ENCODE measurements around the gene DAGLA.

DAGLA gene

DNA sequence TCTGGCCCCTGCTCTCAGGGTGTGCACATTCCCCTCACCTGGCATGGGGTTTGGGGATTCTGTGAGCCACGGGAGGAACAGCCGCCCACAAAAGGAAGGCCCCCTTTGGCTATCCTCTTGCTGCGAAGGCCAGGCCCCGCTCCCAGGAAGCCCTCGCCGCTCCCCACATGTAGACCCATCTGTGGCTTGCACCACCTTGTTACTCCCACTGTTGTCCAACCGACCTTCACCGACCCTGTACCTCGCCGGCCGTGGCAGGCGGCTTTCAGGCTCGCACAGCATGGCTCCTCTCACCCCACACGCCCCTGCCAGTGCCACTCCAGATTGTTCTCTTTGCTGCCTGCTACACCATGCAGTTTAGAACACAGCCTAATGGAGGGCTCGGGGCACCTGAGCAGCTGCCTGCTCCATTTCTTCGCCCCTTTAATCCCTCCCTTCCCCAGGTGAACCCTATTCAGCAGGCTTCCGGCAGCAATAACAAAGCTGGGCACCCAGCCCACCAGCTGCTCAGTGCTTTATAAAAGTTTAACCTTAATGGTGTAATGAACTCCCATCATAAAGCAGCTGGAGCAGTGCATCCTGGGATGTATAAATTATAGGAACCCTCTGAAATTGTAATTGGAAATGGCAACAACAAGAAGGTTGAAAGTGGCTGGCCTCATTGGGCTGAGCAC, 10.7 kb downstream of the DAGLA start:
- H3K79me2 ChIP-seq (ENCODE audit: insufficient read depth, low read depth) = no peaks in the 10 kb centered on the region
- H3K9ac ChIP-seq = no peak overlapping the region
- H3K27me3 ChIP-seq (ENCODE audit: insufficient read depth, low read depth) = peaks cover 83% of the 10 kb centered on the region
- H3K4me1 ChIP-seq (ENCODE audit: low read depth, poor library complexity, severe bottlenecking) = no peaks in the 10 kb centered on the region
- no peaks in the 10 kb centered on the region for H4K20me1 ChIP-seq (ENCODE audit: insufficient read depth)
- TF ChIP-seq, protein P1, sequence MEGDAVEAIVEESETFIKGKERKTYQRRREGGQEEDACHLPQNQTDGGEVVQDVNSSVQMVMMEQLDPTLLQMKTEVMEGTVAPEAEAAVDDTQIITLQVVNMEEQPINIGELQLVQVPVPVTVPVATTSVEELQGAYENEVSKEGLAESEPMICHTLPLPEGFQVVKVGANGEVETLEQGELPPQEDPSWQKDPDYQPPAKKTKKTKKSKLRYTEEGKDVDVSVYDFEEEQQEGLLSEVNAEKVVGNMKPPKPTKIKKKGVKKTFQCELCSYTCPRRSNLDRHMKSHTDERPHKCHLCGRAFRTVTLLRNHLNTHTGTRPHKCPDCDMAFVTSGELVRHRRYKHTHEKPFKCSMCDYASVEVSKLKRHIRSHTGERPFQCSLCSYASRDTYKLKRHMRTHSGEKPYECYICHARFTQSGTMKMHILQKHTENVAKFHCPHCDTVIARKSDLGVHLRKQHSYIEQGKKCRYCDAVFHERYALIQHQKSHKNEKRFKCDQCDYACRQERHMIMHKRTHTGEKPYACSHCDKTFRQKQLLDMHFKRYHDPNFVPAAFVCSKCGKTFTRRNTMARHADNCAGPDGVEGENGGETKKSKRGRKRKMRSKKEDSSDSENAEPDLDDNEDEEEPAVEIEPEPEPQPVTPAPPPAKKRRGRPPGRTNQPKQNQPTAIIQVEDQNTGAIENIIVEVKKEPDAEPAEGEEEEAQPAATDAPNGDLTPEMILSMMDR (conservative IDR thresholded peaks at IDR 0.05; ENCODE audit: low read depth, low read length) = no peak
- H3K27ac ChIP-seq = no peak overlapping the region
- no peak overlapping the region for H3K4me2 ChIP-seq
- no peak overlapping the region for H3K4me3 ChIP-seq (IDR thresholded peaks at IDR 0.05; ENCODE audit: insufficient read depth, low read depth, low read length)
- H2AFZ ChIP-seq (ENCODE audit: low read depth) = no peak overlapping the region
- no peaks in the 10 kb centered on the region for H3K36me3 ChIP-seq (ENCODE audit: insufficient read depth)

DNA sequence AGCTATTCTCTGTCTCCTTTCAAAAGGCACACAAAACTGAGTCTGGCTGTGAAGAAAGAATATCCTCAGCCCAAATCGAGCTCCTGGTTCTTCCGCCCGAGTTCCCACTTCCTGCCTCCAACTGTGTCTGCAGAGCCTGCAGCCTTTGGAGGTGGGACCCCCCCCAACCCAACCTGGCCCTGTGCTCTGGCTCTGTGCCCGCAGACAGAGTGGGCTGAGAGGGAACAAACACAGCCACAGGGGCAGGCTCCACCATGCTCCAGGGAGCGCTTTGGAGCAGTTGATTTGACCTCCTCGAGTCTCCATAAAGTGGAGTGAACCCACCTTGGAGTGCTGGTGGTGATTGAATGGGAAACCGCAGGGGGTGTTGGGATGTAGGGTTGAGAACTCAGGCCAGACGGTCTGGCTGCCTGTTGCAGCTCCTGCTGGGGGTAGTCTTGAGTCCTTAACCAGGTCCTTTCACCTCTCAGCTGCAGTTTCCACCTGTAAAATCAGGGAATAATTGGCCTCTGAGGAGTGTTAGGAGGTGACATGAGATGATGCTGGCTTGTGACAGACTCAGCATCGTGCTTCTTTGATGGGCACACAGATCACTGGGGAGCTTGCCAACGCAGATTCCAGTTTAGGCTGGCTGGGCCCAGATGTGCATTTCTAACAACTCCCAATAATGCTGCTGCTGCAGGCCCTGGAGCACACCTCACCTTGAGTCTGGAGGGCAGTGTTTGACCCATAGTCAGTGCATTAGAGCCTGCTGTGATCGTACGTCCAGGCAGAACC, 11.4 kb downstream of the DAGLA start:
- Histone ChIP-seq H2AFZ (ENCODE audit: low read depth) (no peak overlapping the region), H3K4me2 (no peak overlapping the region), H3K27ac (no peak overlapping the region), H3K9ac (no peak overlapping the region), H3K27me3 (ENCODE audit: insufficient read depth, low read depth) (peaks cover 76% of the 10 kb centered on the region), H4K20me1 (ENCODE audit: insufficient read depth) (no peaks in the 10 kb centered on the region), H3K4me1 (ENCODE audit: low read depth, poor library complexity, severe bottlenecking) (no peaks in the 10 kb centered on the region), H3K79me2 (ENCODE audit: insufficient read depth, low read depth) (no peaks in the 10 kb centered on the region), H3K36me3 (ENCODE audit: insufficient read depth) (no peaks in the 10 kb centered on the region), H3K4me3 (IDR thresholded peaks at IDR 0.05; ENCODE audit: insufficient read depth, low read depth, low read length) (no peak overlapping the region)
- TF ChIP-seq, protein P1 (conservative IDR thresholded peaks at IDR 0.05; ENCODE audit: low read depth, low read length) = no peak

DNA sequence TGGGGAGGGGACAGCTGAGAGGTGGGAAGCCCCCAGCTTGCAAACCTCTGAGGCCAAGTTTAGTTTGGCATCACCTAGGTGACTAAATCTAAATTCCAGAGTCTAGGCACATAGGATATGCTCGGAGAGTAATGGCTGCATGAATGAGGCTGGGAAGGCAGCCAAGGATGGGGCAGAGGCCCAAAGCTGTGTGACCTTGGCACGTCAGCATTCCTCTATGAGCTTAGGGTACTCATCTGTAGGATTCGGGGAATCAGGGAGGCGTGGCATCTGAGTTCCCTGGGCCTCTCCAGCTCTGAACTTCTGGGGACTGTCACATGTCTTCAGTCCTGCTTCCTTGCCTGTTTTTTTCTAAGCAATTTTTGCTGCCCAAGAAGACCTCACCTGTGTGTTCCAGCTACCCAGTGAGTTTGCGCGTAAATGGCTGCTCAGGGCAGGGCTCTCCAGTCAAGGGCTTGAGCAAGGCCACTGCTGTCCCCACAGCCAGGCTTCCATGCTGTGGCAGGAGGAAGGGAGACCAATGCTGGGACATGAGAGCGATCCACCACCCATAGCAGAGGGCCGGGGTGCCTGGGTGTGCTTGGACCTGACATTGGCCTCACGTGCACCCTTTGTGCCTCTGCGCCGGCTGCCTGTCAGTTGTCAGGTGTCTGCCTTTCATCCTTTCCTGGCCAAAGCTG, 13.9 kb downstream of the DAGLA start:
- peaks cover 73% of the 10 kb centered on the region for H3K27me3 ChIP-seq (ENCODE audit: insufficient read depth, low read depth)
- no peak overlapping the region for H3K4me2 ChIP-seq
- H3K36me3 ChIP-seq (ENCODE audit: insufficient read depth) = no peaks in the 10 kb centered on the region
- H3K4me3 ChIP-seq (IDR thresholded peaks at IDR 0.05; ENCODE audit: insufficient read depth, low read depth, low read length) = no peak overlapping the region
- no peaks in the 10 kb centered on the region for H3K4me1 ChIP-seq (ENCODE audit: low read depth, poor library complexity, severe bottlenecking)
- no peak overlapping the region for H3K9ac ChIP-seq
- H2AFZ ChIP-seq (ENCODE audit: low read depth) = no peak overlapping the region
- H3K79me2 ChIP-seq (ENCODE audit: insufficient read depth, low read depth) = no peaks in the 10 kb centered on the region
- TF ChIP-seq, protein P1 (conservative IDR thresholded peaks at IDR 0.05; ENCODE audit: low read depth, low read length) = no peak
- no peak overlapping the region for H3K27ac ChIP-seq
- no peaks in the 10 kb centered on the region for H4K20me1 ChIP-seq (ENCODE audit: insufficient read depth)

DNA sequence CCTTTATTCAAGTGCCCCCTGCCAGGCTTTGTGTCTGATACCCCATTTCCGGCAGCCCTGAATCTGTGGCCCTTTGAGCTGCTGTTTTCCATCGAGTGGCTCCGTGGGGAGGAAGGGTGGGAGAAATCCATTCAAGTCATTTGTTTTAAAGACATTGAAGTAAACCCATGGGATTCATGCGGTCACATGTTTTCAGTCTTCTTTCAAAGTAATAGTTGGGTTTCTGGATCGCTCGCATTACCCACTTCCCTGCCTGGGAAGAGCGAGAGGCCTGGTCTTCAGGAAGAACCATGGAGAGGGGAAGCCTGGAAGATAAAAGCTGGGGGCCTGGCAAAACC, 14.4 kb downstream of the DAGLA start:
- H2AFZ ChIP-seq (ENCODE audit: low read depth) = no peak overlapping the region
- H3K36me3 ChIP-seq (ENCODE audit: insufficient read depth) = no peaks in the 10 kb centered on the region
- no peaks in the 10 kb centered on the region for H3K79me2 ChIP-seq (ENCODE audit: insufficient read depth, low read depth)
- H3K4me3 ChIP-seq (IDR thresholded peaks at IDR 0.05; ENCODE audit: insufficient read depth, low read depth, low read length) = no peak overlapping the region
- peaks cover 70% of the 10 kb centered on the region for H3K27me3 ChIP-seq (ENCODE audit: insufficient read depth, low read depth)
- H4K20me1 ChIP-seq (ENCODE audit: insufficient read depth) = no peaks in the 10 kb centered on the region
- no peak overlapping the region for H3K9ac ChIP-seq
- TF ChIP-seq, protein P1 (conservative IDR thresholded peaks at IDR 0.05; ENCODE audit: low read depth, low read length) = no peak
- no peaks in the 10 kb centered on the region for H3K4me1 ChIP-seq (ENCODE audit: low read depth, poor library complexity, severe bottlenecking)
- H3K4me2 ChIP-seq = no peak overlapping the region
- no peak overlapping the region for H3K27ac ChIP-seq

All from KMS-11 (cell line).